ES-I3 (cell line): ENCODE data around the gene OR2V1.
"Not testable (repeated sequence)": the region's sequence is repeated elsewhere in the genome, so short reads cannot be mapped to it uniquely, and the experiment has no call there.

Source experiments
- H3K36me3 ChIP-seq: 2 replicates; pipeline ENCODE4 v1.6.1; 2013; ENCODE audit warnings: mild to moderate bottlenecking, low read length, control low read depth, moderate library complexity; ENCODE audit not compliant: insufficient read depth
- H3K4me1 ChIP-seq: 2 replicates; pipeline ENCODE4 v1.6.1; 2013; ENCODE audit warnings: mild to moderate bottlenecking, control low read depth, low read length; ENCODE audit not compliant: insufficient read depth
- H3K9ac ChIP-seq: 2 replicates; pipeline ENCODE4 v1.6.1; 2013; ENCODE audit warnings: low read depth, mild to moderate bottlenecking, low read length, moderate library complexity
- H3K9me3 ChIP-seq: 2 replicates; pipeline ENCODE4 v1.6.1; 2013; ENCODE audit warnings: mild to moderate bottlenecking, low read length, moderate library complexity; ENCODE audit not compliant: control insufficient read depth, insufficient read depth

OR2V1 gene

GRCh38 chr5:181149355-181149754, 18.4 kb upstream of the OR2V1 start:
- Histone ChIP-seq H3K36me3 (no peaks in the 10 kb centered on the region), H3K9me3 (peaks cover 8% of the 10 kb centered on the region; the same call in 1 of the 2 replicates), H3K4me1 (peaks cover 4% of the 10 kb centered on the region; the same call in 1 of the 2 replicates), H3K9ac (no peak overlapping the region)

- not testable (repeated sequence) for H3K9me3 ChIP-seq, H3K36me3 ChIP-seq, H3K9ac ChIP-seq, H3K4me1 ChIP-seq
These were observed 16.1 kb upstream of the OR2V1 start, which contains the start of gene OR2V2 for GRCh38 chr5:181146927-181147636. Gene OR2V2, plus strand, starts transcription at chr5:181147586. Its CDS starts 7,357 bp downstream, at chr5:181154943.

- Histone ChIP-seq H3K9ac (no peak overlapping the region), H3K9me3 (peaks cover 8% of the 10 kb centered on the region; the same call in 1 of the 2 replicates), H3K4me1 (peaks cover 4% of the 10 kb centered on the region; the same call in 1 of the 2 replicates), H3K36me3 (no peaks in the 10 kb centered on the region)
These were observed 14.2 kb upstream of the OR2V1 start for GRCh38 chr5:181145133-181145532.

- Histone ChIP-seq H3K36me3 (no peaks in the 10 kb centered on the region), H3K9me3 (peaks cover 8% of the 10 kb centered on the region; the same call in 1 of the 2 replicates), H3K9ac (no peak overlapping the region), H3K4me1 (peaks cover 4% of the 10 kb centered on the region; the same call in 1 of the 2 replicates)
These were observed 11.1 kb upstream of the OR2V1 start for GRCh38 chr5:181142054-181142453.

- H3K9ac ChIP-seq, result no peak overlapping the region
- H3K9me3 ChIP-seq, result peaks cover 7% of the 10 kb centered on the region
- no peaks in the 10 kb centered on the region for H3K36me3 ChIP-seq
- H3K4me1 ChIP-seq, result no peaks in the 10 kb centered on the region
These were observed 9.8 kb upstream of the OR2V1 start for GRCh38 chr5:181140766-181141165.

- H3K9ac ChIP-seq, result no peak overlapping the region
- H3K4me1 ChIP-seq, result no peaks in the 10 kb centered on the region
- H3K9me3 ChIP-seq, result no peaks in the 10 kb centered on the region; the same call in 1 of the 2 replicates
- no peaks in the 10 kb centered on the region for H3K36me3 ChIP-seq
These were observed 7.3 kb upstream of the OR2V1 start for GRCh38 chr5:181138258-181138657.

- H3K9me3 ChIP-seq, result no peaks in the 10 kb centered on the region; the same call in 1 of the 2 replicates
- H3K9ac ChIP-seq, result no peak overlapping the region
- H3K36me3 ChIP-seq, result no peaks in the 10 kb centered on the region
- no peaks in the 10 kb centered on the region for H3K4me1 ChIP-seq
These were observed 5.5 kb upstream of the OR2V1 start for GRCh38 chr5:181136361-181136955.

GRCh38 chr5:181134259-181134658, 3.3 kb upstream of the OR2V1 start:
- no peaks in the 10 kb centered on the region; the same call in 1 of the 2 replicates for H3K9me3 ChIP-seq
- no peak overlapping the region for H3K9ac ChIP-seq
- H3K36me3 ChIP-seq, result no peaks in the 10 kb centered on the region
- no peaks in the 10 kb centered on the region for H3K4me1 ChIP-seq

GRCh38 chr5:181133610-181134231, 2.8 kb upstream of the OR2V1 start:
- Histone ChIP-seq H3K4me1 (no peaks in the 10 kb centered on the region), H3K9ac (no peak overlapping the region), H3K9me3 (no peaks in the 10 kb centered on the region; the same call in 1 of the 2 replicates), H3K36me3 (no peaks in the 10 kb centered on the region)

GRCh38 chr5:181133083-181133482, 2.1 kb upstream of the OR2V1 start:
- Histone ChIP-seq H3K9ac (no peak overlapping the region), H3K9me3 (no peaks in the 10 kb centered on the region; the same call in 1 of the 2 replicates), H3K4me1 (no peaks in the 10 kb centered on the region), H3K36me3 (no peaks in the 10 kb centered on the region)

- no peaks in the 10 kb centered on the region for H3K36me3 ChIP-seq
- no peaks in the 10 kb centered on the region for H3K4me1 ChIP-seq
- H3K9me3 ChIP-seq, result no peaks in the 10 kb centered on the region; the same call in 1 of the 2 replicates
- H3K9ac ChIP-seq, result no peak overlapping the region
These were observed 545 bp upstream of the OR2V1 start for GRCh38 chr5:181131514-181131913.

GRCh38 chr5:181130081-181130480, 888 bp downstream of the OR2V1 start:
- not testable (repeated sequence) for H3K9me3 ChIP-seq, H3K36me3 ChIP-seq, H3K9ac ChIP-seq, H3K4me1 ChIP-seq

- H3K9ac ChIP-seq, result no peak overlapping the region
- no peaks in the 10 kb centered on the region for H3K36me3 ChIP-seq
- no peaks in the 10 kb centered on the region for H3K9me3 ChIP-seq
- H3K4me1 ChIP-seq, result no peaks in the 10 kb centered on the region
These were observed 1.4 kb downstream of the OR2V1 start for GRCh38 chr5:181129601-181130000.

GRCh38 chr5:181127907-181128626, 2.9 kb downstream of the OR2V1 start:
- no peaks in the 10 kb centered on the region for H3K36me3 ChIP-seq
- H3K9ac ChIP-seq, result no peak overlapping the region
- no peaks in the 10 kb centered on the region for H3K9me3 ChIP-seq
- no peaks in the 10 kb centered on the region for H3K4me1 ChIP-seq
